Panc1 (cell line): ENCODE measurements around the gene CARMIL1. TPM values are rescaled to one million over a fixed set of nuclear protein-coding genes. Genes with fewer than 3 reads are reported as not detected.

Experiments
- ATAC-seq: fragments of 200-7000 bp; cut with Tn5 transposase; 2 replicates; pipeline ENCODE4 v1.9.1; 2020; ENCODE audit warnings: mild to moderate bottlenecking, moderate library complexity
- BruUV-seq: library from RNA; stranded (reverse); fragments of 400-500 nt; replicated peaks from 2 replicates; lab custom pipeline; 2021; lab: Mats Ljungman, UMichigan
- CTCF ChIA-PET: fragments of 300-600 bp; sonication (Branson Sonifier 250); formaldehyde crosslinking; loops from one replicate; lab custom pipeline; 2022; ENCODE audit warnings: antibody characterized with exemption; lab: Charles Lee
- POLR2A ChIA-PET: fragments of 300-600 bp; sonication (Branson Sonifier 250); formaldehyde crosslinking; loops from one replicate; lab custom pipeline; 2022; ENCODE audit warnings: antibody characterized with exemption; lab: Charles Lee
- DNase-seq: peaks from one replicate; pipeline ENCODE4 v3.0.0-alpha.2; 2010; ENCODE audit warnings: low read depth, low spot score
- H3K27ac ChIP-seq: 2 replicates; pipeline ENCODE4 v1.5.1; 2011; ENCODE audit warnings: mild to moderate bottlenecking, low read length, inconsistent platforms
- H3K27me3 ChIP-seq: fragments of 200-500 bp; sonication (Bioruptor generic); 2 replicates; pipeline ENCODE4 v1.6.0; 2014; ENCODE audit warnings: low read length, inconsistent platforms; ENCODE audit not compliant: control insufficient read depth, insufficient read depth
- H3K36me3 ChIP-seq: fragments of 200-500 bp; sonication (Bioruptor generic); 2 replicates; pipeline ENCODE4 v1.5.1; 2014; ENCODE audit warnings: inconsistent platforms, mild to moderate bottlenecking, low read length, moderate library complexity; ENCODE audit not compliant: control insufficient read depth, insufficient read depth
- H3K4me1 ChIP-seq: 2 replicates; pipeline ENCODE4 v1.5.1; 2011; ENCODE audit warnings: inconsistent platforms, mild to moderate bottlenecking, low read length, moderate library complexity; ENCODE audit not compliant: control insufficient read depth, insufficient read depth
- H3K4me3 ChIP-seq, 2 experiments: 2 replicates each; pipeline ENCODE4 v1.5.1; 2011 to 2012; ENCODE audit warnings: low read depth in 2 of 2, low read length in 2 of 2, mild to moderate bottlenecking in 2 of 2, inconsistent platforms in 1 of 2, moderate library complexity in 1 of 2
- H3K9me3 ChIP-seq: fragments of 200-500 bp; sonication (Bioruptor generic); 2 replicates; pipeline ENCODE4 v1.5.1; 2014; ENCODE audit warnings: low read depth, mild to moderate bottlenecking, inconsistent platforms, low read length, moderate library complexity; ENCODE audit not compliant: control insufficient read depth, insufficient read depth
- CTCF ChIP-seq: fragments of 450-650 bp; IDR thresholded peaks from 2 replicates; pipeline ENCODE4 v1.5.1; 2017; ENCODE audit warnings: mild to moderate bottlenecking
- POLR2AphosphoS5 ChIP-seq: IDR thresholded peaks from 2 replicates; pipeline ENCODE4 v1.6.1; 2012; ENCODE audit warnings: mild to moderate bottlenecking, low read depth, low read length, moderate library complexity
- REST ChIP-seq, 2 experiments: IDR thresholded peaks; 2 replicates each; pipeline ENCODE4 v1.6.1; 2011 to 2012; ENCODE audit warnings: low read depth in 2 of 2, control low read depth in 1 of 2, low read length in 1 of 2, mild to moderate bottlenecking in 1 of 2, moderate library complexity in 1 of 2; ENCODE audit not compliant: insufficient read depth in 1 of 2
- SIN3A ChIP-seq: IDR thresholded peaks from 2 replicates; pipeline ENCODE4 v1.6.1; 2012; ENCODE audit warnings: low read depth, mild to moderate bottlenecking, low read length, moderate library complexity, borderline replicate concordance; ENCODE audit not compliant: insufficient read depth
- TCF7L2 ChIP-seq: IDR thresholded peaks from 2 replicates; pipeline ENCODE4 v1.6.1; 2011; ENCODE audit warnings: mild to moderate bottlenecking, low read depth, low read length, inconsistent platforms
- in situ Hi-C: cut with HindIII; loops from 2 replicates; pipeline ENCODE4 v1.10.0; 2016; ENCODE audit warnings: low sequenced_read_pairs, low pct_unique_long_range_greater_than_20kb
- intact Hi-C: fragments of 100-400 bp; cut with micrococcal nuclease; formaldehyde crosslinking; loops from one replicate; pipeline ENCODE4 v1.10.0; 2022; ENCODE audit not compliant: unreplicated experiment
- total RNA-seq: library from RNA; stranded (reverse); gene quantifications from one replicate; pipeline ENCODE4 v1.2.1, GENCODE V29; 2021; ENCODE audit not compliant: unreplicated experiment

CARMIL1 gene
- total RNA-seq, 1 experiment from 2014 or later, result 4.0 TPM

- H3K27me3 ChIP-seq, result no peaks in the 10 kb centered on the region
- no peak for ATAC-seq
- CTCF ChIA-PET, result no interaction called here
- BruUV-seq, result no TSS peak
- POLR2A ChIA-PET, result no interaction called here
- TF ChIP-seq TCF7L2 (no peak), CTCF (no peak), SIN3A (no peak), REST (IDR thresholded peaks at IDR 0.05; ENCODE audit: insufficient read depth in 1 of 2, low read depth in 2 of 2, low read length in 1 of 2) (no peak), POLR2AphosphoS5 (no peak)
- H3K36me3 ChIP-seq, result no peaks in the 10 kb centered on the region
- H3K27ac ChIP-seq, result no peak overlapping the region
- DNase-seq, result no peak
- in situ Hi-C loops, result no loop called here
- no peaks in the 10 kb centered on the region for H3K4me1 ChIP-seq
- H3K4me3 ChIP-seq, result no peak overlapping the region
- intact Hi-C loops, result no loop called here
- H3K9me3 ChIP-seq, result no peaks in the 10 kb centered on the region
Observed at GRCh38 chr6:25404693-25405169, 125.6 kb downstream of the CARMIL1 start.

GRCh38 chr6:25405442-25405841, 126.3 kb downstream of the CARMIL1 start:
- CTCF ChIA-PET, result no interaction called here
- POLR2A ChIA-PET, result no interaction called here
- intact Hi-C loops, result no loop called here
- in situ Hi-C loops, result no loop called here
- Histone ChIP-seq H3K4me3 (no peak overlapping the region), H3K36me3 (no peaks in the 10 kb centered on the region), H3K4me1 (no peaks in the 10 kb centered on the region), H3K27ac (no peak overlapping the region), H3K9me3 (no peaks in the 10 kb centered on the region), H3K27me3 (no peaks in the 10 kb centered on the region)
- ATAC-seq (no peak), DNase-seq (no peak)
- TF ChIP-seq SIN3A, result no peak
- TF ChIP-seq CTCF, result no peak
- no peak for TF ChIP-seq TCF7L2
- TF ChIP-seq POLR2AphosphoS5, result no peak
- no peak for TF ChIP-seq REST (IDR thresholded peaks at IDR 0.05; ENCODE audit: insufficient read depth in 1 of 2, low read depth in 2 of 2, low read length in 1 of 2)
- no TSS peak for BruUV-seq
